GM12874 (cell line): ENCODE measurements around the gene SLC24A3.

ENCODE experiments used
- CTCF ChIP-seq: IDR thresholded peaks from 2 replicates; pipeline ENCODE4 v1.5.1; 2011; ENCODE audit warnings: low read depth, mild to moderate bottlenecking, control low read depth, low read length, moderate library complexity; ENCODE audit not compliant: insufficient read depth

SLC24A3 gene

GRCh38 chr20:19310541-19310940 is 98.1 kb downstream of the SLC24A3 start:
- no peak for TF ChIP-seq CTCF

DNA sequence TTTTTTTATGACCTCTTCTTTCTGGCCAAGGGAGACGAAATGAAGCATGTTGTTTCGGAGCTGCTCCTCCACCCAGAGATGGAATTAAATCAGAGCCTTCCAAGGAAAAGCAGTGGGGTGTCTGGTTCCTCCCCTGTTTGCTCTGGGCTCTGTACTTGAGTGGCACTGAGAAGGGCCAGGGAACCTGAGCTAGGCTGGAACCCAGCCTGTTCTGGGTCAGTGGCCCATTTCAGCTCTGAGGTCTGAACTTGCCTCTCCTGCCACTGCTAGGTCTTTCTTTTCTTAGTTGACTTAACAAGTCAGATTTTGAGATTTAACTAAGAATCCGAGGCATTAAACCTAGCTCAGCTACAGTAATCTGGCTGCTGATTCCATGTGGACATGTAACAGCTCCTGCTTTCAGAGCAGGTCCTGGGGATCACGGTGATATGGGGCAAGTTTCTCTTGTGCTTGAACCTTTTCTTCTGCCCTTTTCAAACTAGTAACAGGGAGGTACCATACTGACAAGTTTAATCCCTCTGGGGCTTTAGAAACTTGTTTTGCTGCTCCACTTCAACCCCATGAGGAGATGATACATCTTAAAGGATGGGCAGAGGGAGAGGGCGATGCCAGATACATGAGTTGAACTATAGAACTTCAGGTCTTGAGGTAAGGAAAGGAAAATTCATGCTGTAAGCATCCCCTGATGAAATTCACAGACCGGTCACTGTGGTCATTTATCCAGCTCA is 101.1 kb downstream of the SLC24A3 start:
- TF ChIP-seq CTCF: no peak

GRCh38 chr20:19314621-19315020 is 102.2 kb downstream of the SLC24A3 start:
- no peak for TF ChIP-seq CTCF

- no peak for TF ChIP-seq CTCF
Observed at GRCh38 chr20:19317237-19318069, 105.0 kb downstream of the SLC24A3 start.

- no peak for TF ChIP-seq CTCF
Observed at GRCh38 chr20:19318610-19319009, 106.2 kb downstream of the SLC24A3 start.

DNA sequence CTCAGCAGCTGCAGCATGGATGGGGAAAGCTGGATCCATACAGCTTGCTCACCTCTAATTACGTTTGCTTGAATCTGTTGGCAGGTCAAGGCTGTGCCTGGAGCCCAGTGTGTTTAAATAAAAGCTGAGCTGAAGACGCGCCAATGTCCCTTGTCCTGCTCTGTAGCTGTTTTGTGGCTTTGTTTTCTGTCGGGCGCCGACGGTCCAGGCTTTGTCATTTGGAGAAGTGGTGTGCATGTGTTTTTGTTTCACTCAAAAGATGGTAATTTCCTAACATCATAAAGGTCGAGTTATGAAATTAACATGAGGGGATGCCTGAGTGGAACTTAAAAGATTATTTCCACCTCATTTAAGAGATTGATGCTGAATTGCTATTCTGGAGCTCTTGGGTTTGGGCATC is 107.6 kb downstream of the SLC24A3 start:
- TF ChIP-seq CTCF: no peak

DNA sequence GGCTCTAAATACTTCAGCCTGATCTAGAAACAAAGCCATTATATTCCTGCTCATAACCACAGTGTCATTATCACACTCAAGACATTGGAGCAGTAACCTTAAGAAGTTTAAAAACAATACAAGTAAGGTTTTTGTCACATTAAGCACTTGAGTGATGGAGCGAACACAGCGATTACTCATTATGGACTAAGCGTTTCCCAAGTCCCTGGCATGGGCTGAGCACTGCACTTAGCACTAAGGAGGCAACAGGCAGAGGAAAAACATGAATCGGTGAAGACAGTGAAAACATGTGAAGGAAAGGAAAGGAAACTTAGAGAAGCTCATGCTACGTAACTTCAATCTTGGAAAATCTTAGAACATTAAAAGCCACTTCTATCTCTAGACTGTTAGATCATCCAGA is 108.7 kb downstream of the SLC24A3 start:
- no peak for TF ChIP-seq CTCF
